GM18951 (cell line): ENCODE data around the gene SRRM3.
"Not testable (repeated sequence)": the region's sequence is repeated elsewhere in the genome, so short reads cannot be mapped to it uniquely, and the experiment has no call there.

ENCODE experiments used
- POLR2A ChIP-seq: IDR thresholded peaks from 4 replicates; pipeline ENCODE4 v1.6.1; 2011; ENCODE audit warnings: mild to moderate bottlenecking; ENCODE audit not compliant: insufficient read length, insufficient read depth; ENCODE audit errors: extremely low read depth
- in situ Hi-C: fragments of 300-500 bp; cut with MboI; formaldehyde crosslinking; loops from one replicate; pipeline ENCODE4 v1.12.0; 2022; ENCODE audit warnings: low sequenced_read_pairs, mixed read lengths, inconsistent platforms; ENCODE audit not compliant: unreplicated experiment

The SRRM3 gene

GRCh38 chr7:76327610-76328009 is 125.9 kb downstream of the SRRM3 start:
- in situ Hi-C loops, result no loop called here

DNA sequence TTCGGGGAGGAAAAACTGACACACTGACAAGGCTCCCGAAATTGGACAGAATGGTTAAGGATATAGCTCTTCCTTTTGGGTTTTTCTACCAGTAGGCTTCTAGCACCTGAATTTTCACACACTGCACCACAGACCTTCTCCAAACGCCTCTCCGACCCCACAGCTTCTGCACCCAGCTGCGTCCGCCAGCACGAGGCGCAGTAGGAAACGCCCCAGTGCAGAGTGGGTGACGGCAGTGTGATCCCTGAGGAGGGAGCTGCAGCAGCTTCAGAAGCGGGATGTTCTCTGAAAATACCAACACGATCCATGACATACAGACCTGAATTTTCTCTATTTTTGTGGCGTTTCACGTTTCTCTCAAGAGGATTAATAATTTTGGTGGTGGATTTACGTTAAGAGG is 126.7 kb downstream of the SRRM3 start:
- in situ Hi-C loops, result no loop called here
- no peak for TF ChIP-seq POLR2A

More at GRCh38 chr7:76327610-76328009, 125.9 kb downstream of the SRRM3 start:
- TF ChIP-seq POLR2A, result no peak

- in situ Hi-C loops, result no loop called here
- TF ChIP-seq POLR2A, result no peak
Observed at GRCh38 chr7:76329479-76329878, 127.8 kb downstream of the SRRM3 start.

- in situ Hi-C loops, result no loop called here
- no peak for TF ChIP-seq POLR2A
Observed at GRCh38 chr7:76330261-76330660, 128.6 kb downstream of the SRRM3 start.

DNA sequence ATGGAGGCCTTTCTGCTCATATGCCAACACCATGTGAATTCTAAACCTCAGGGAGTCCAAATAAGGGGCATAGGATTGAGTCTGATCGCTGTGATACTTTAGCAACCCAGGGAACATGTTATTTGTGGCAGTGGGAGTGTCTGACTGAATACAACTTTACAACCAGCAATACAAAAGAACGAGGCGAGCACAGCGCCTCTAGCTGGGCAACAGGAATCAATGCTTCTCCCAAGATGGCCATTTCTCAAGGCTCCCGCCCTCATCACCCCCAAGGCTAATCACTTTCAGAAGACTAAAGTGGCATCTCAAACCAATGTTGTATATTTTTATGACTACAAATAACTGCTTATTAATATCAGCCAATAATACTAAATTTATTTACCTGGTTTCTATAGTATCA is 129.0 kb downstream of the SRRM3 start:
- in situ Hi-C loops, result no loop called here

GRCh38 chr7:76332078-76332477 is 130.4 kb downstream of the SRRM3 start:
- no peak for TF ChIP-seq POLR2A
- in situ Hi-C loops, result no loop called here

More for the DNA sequence above, 129.0 kb downstream of the SRRM3 start:
- no peak for TF ChIP-seq POLR2A

DNA sequence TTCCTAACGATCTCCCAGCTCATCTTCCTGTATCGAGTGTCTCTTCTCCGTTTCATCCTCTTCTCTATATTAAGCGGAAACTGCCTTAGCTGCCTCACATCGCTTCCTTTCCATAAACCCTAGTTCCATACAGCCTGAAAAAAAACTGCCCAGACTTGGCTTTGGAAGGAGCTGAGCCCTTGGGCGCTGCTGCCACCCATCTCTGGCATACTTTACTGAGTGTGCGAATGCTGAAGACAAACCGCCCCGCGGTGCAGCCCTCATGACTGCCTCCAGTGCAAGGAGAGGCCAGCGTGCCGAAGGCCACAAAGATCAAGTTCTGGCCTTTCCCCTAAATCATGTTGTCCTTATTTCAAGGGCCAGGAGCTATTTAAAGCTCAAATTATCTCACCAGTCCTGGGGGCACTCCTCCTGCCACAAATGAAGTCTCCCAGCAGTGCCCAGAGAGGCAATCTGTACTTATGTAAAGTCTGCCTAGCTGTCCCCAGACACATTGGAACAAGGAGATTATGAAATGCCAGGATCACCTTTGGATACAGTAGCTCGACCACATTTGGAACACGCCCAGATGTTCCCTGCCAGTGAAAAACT is 131.9 kb downstream of the SRRM3 start:
- TF ChIP-seq POLR2A, result no peak
- in situ Hi-C loops, result no loop called here

DNA sequence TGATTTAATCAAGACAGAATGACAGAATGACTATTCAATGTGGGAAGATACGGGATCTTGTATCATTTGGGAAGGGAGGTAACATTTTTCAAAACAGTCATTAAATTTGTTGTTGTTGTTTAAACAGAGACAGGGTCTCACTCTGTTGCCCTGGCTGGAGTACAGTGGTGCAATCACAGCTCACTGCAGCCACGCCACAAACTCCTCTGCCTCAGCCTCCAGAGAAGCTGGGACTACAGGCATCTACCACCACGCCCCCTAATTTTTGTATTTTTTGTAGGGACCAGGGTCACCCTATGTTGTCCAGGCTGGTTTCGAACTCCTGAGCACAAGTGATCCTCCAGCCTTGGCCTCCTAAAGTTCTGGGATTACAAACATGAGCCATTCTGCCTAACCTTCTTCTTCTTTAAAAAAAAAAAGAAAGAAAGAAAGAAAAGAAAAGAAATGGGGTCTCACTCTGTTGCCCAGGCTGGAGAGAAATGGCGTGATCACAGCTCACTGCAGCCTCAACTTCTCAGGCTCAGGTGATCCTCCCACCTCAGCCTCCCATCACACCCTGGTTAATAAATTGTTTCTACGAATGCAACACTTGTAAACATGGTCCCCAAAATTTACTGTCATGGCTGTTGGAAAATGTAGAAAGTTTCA is 132.7 kb downstream of the SRRM3 start:
- TF ChIP-seq POLR2A, result no peak
- in situ Hi-C loops, result no loop called here

DNA sequence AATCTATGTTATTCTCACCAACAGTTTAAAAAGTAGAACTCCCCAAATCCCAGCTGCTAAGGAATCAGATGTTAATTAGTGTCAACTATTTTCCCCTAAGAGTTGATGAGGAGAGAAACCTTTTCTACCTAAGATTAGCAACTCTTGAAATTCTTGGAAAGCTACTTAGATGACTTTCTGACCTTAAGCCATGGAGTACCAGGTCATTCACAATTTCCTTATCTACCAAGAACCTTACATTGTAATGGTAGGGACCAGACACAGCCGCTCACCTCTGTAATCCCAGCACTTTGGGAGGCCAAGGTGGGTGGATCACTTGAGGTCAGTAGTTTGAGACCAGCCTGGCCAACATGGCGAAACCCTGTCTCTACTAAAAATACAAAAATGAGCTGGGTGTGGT is 133.7 kb downstream of the SRRM3 start:
- in situ Hi-C loops, result not testable (repeated sequence)

- in situ Hi-C loops, result no loop called here
- TF ChIP-seq POLR2A, result no peak
Observed at GRCh38 chr7:76336094-76336493, 134.4 kb downstream of the SRRM3 start.
